Endothelial cell (in vitro differentiated cells): ENCODE measurements around the gene KCNQ2. TPM values are rescaled to one million over a fixed set of nuclear protein-coding genes. Genes with fewer than 3 reads are reported as not detected.

ENCODE experiments used
- DNase-seq: peaks from one replicate; pipeline ENCODE4 v3.0.0; 2021; ENCODE audit warnings: low spot score
- H3K27ac Mint-ChIP-seq: one replicate; pipeline ENCODE4 v1.8.0; 2021; ENCODE audit warnings: mixed read lengths, inconsistent platforms; ENCODE audit not compliant: unreplicated experiment
- H3K27me3 Mint-ChIP-seq: one replicate; pipeline ENCODE4 v1.8.0; 2021; ENCODE audit warnings: mild to moderate bottlenecking, moderate library complexity, mixed read lengths, inconsistent platforms; ENCODE audit not compliant: unreplicated experiment
- H3K36me3 Mint-ChIP-seq: one replicate; pipeline ENCODE4 v1.8.0; 2021; ENCODE audit warnings: mild to moderate bottlenecking, low read depth, mixed read lengths, inconsistent platforms; ENCODE audit not compliant: unreplicated experiment
- H3K4me1 Mint-ChIP-seq: one replicate; pipeline ENCODE4 v1.8.0; 2021; ENCODE audit warnings: mild to moderate bottlenecking, mixed read lengths, inconsistent platforms; ENCODE audit not compliant: unreplicated experiment
- H3K4me3 Mint-ChIP-seq: one replicate; pipeline ENCODE4 v1.8.0; 2021; ENCODE audit warnings: mild to moderate bottlenecking, mixed read lengths, inconsistent platforms; ENCODE audit not compliant: unreplicated experiment
- H3K9me3 Mint-ChIP-seq: one replicate; pipeline ENCODE4 v1.8.0; 2021; ENCODE audit warnings: mixed read lengths, inconsistent platforms; ENCODE audit not compliant: unreplicated experiment
- CTCF ChIP-seq: fragments of 200-600 bp; sonication (generic); IDR thresholded peaks from one replicate; pipeline ENCODE4 v1.5.0; 2021; ENCODE audit warnings: antibody characterized with exemption; ENCODE audit not compliant: unreplicated experiment
- total RNA-seq: library from RNA; stranded (reverse); fragmentation: NEBNext Ultra II Directional; extraction: Animal tissue kit (Norgen Biotek cat#: 25700); gene quantifications from one replicate; pipeline ENCODE4 v1.2.1, GENCODE V29; 2021; ENCODE audit not compliant: unreplicated experiment

The KCNQ2 gene
- total RNA-seq, 1 donor from 2014 or later, result 3.2 TPM

- Mint-ChIP-seq H3K9me3 (peaks cover under 1% of the 10 kb centered on the region), H3K4me1 (no peaks in the 10 kb centered on the region), H3K4me3 (no peak overlapping the region), H3K27me3 (peaks cover 19% of the 10 kb centered on the region), H3K36me3 (peaks cover 5% of the 10 kb centered on the region), H3K27ac (no peak overlapping the region)
- DNase-seq, result no peak
- TF ChIP-seq CTCF, result no peak
These were observed 76.2 kb downstream of the KCNQ2 start for GRCh38 chr20:63396300-63396699.

DNA sequence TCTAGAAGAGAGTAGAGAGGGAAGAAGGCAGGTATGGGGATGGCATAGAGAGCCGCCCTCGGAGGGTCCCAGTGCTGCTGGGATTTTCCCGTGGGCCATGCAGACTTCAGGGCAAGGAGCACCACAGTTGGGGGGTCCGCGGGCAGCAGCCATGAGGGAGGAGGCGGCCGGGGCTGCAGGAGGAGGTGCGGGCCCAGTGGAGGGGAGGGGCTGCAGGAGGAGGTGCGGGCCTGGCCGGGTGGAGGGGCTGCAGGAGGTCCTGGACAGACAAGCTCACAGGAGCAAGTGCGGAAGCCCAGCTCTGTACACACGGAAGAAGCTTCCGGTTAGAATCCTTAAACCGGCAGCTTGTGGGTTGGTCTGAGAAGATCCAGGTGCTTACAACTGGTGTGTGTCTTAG, 76.7 kb downstream of the KCNQ2 start:
- peaks cover 5% of the 10 kb centered on the region for H3K36me3 Mint-ChIP-seq
- peaks cover 4% of the 10 kb centered on the region for H3K9me3 Mint-ChIP-seq
- no peak overlapping the region for H3K4me3 Mint-ChIP-seq
- peaks cover 21% of the 10 kb centered on the region for H3K27me3 Mint-ChIP-seq
- H3K27ac Mint-ChIP-seq, result no peak overlapping the region
- no peak for DNase-seq
- no peaks in the 10 kb centered on the region for H3K4me1 Mint-ChIP-seq
- no peak for TF ChIP-seq CTCF

- Mint-ChIP-seq H3K27me3 (peaks cover 16% of the 10 kb centered on the region), H3K9me3 (peaks cover 4% of the 10 kb centered on the region), H3K4me1 (no peaks in the 10 kb centered on the region), H3K27ac (no peak overlapping the region), H3K36me3 (peaks cover 5% of the 10 kb centered on the region), H3K4me3 (no peak overlapping the region)
- DNase-seq, result no peak
- no peak for TF ChIP-seq CTCF
These were observed 77.5 kb downstream of the KCNQ2 start for GRCh38 chr20:63394920-63395455.

GRCh38 chr20:63394069-63394919, 78.2 kb downstream of the KCNQ2 start:
- Mint-ChIP-seq H3K4me3 (no peak overlapping the region), H3K27me3 (peaks cover 12% of the 10 kb centered on the region), H3K36me3 (peaks cover 5% of the 10 kb centered on the region), H3K4me1 (no peaks in the 10 kb centered on the region), H3K9me3 (peaks cover 4% of the 10 kb centered on the region), H3K27ac (no peak overlapping the region)
- no peak for DNase-seq
- TF ChIP-seq CTCF, result no peak

GRCh38 chr20:63393566-63393965, 78.9 kb downstream of the KCNQ2 start:
- Mint-ChIP-seq H3K36me3 (peaks cover 5% of the 10 kb centered on the region), H3K9me3 (peaks cover 4% of the 10 kb centered on the region), H3K27me3 (peaks cover 12% of the 10 kb centered on the region), H3K4me3 (no peak overlapping the region), H3K4me1 (no peaks in the 10 kb centered on the region), H3K27ac (no peak overlapping the region)
- no peak for DNase-seq
- no peak for TF ChIP-seq CTCF
